ENCODE data around the gene GJB1. TPM values are rescaled to one million over a fixed set of nuclear protein-coding genes. Genes with fewer than 3 reads are reported as not detected.

GJB1 gene
- total RNA-seq, 1 experiment from 2014 or later: not detected

Other genes starting within 250 kb of the GJB1 start
- gene SNX12, start 154.9 kb upstream of the GJB1 start, total RNA-seq (2021): 69.1 and 69.7 TPM in 2 replicates
- 17.7 TPM in 2 replicates for gene FOXO4, start 127.4 kb upstream of the GJB1 start, total RNA-seq (2021)
- gene CXorf65, start 116.5 kb upstream of the GJB1 start, total RNA-seq (2021): not detected in 2 replicates
- not detected in 2 replicates for gene IL2RG, start 111.6 kb upstream of the GJB1 start, total RNA-seq (2021)
- 30.8 and 33.0 TPM in 2 replicates for gene MED12, start 104.6 kb upstream of the GJB1 start, total RNA-seq (2021)
- 3.5 and 3.6 TPM in 2 replicates for gene NLGN3, start 78.4 kb upstream of the GJB1 start, total RNA-seq (2021)
- 83.4 and 86.5 TPM in 2 replicates for gene ZMYM3, start 30.9 kb downstream of the GJB1 start, total RNA-seq (2021)
- 703 and 707 TPM in 2 replicates for gene NONO, start 60.4 kb downstream of the GJB1 start, total RNA-seq (2021)
- 3.7 and 5.0 TPM in 2 replicates for gene ITGB1BP2, start 78.5 kb downstream of the GJB1 start, total RNA-seq (2021)
- 30.7 and 32.2 TPM in 2 replicates for gene TAF1, start 143.1 kb downstream of the GJB1 start, total RNA-seq (2021)

Measured in H9 (cell line).